H9 (cell line): ENCODE measurements around the gene PLIN4. TPM values are rescaled to one million over a fixed set of nuclear protein-coding genes. Genes with fewer than 3 reads are reported as not detected.

Experiments
- DNase-seq: peaks from one replicate; pipeline ENCODE4 v3.0.0-alpha.2; 2017
- H2AFZ ChIP-seq: one replicate; pipeline ENCODE4 v1.6.1; 2013; ENCODE audit warnings: mild to moderate bottlenecking, low read length, control low read depth, moderate library complexity
- H2AK5ac ChIP-seq: 2 replicates; pipeline ENCODE4 v1.6.1; 2013; ENCODE audit warnings: low read length, control low read depth, mixed read lengths; ENCODE audit not compliant: insufficient read length
- H2BK120ac ChIP-seq: one replicate; pipeline ENCODE4 v1.6.1; 2013; ENCODE audit warnings: low read depth, mild to moderate bottlenecking, low read length, control low read depth, inconsistent platforms; ENCODE audit not compliant: poor library complexity, severe bottlenecking
- H2BK12ac ChIP-seq: 2 replicates; pipeline ENCODE4 v1.6.1; 2013; ENCODE audit warnings: low read length, control low read depth, mixed read lengths, low read depth; ENCODE audit not compliant: insufficient read length
- H2BK15ac ChIP-seq: 2 replicates; pipeline ENCODE4 v1.6.1; 2013; ENCODE audit warnings: low read depth, low read length, control low read depth
- H2BK20ac ChIP-seq: one replicate; pipeline ENCODE4 v1.6.1; 2013; ENCODE audit warnings: low read depth, mild to moderate bottlenecking, low read length, control low read depth, inconsistent platforms; ENCODE audit not compliant: poor library complexity, severe bottlenecking
- H2BK5ac ChIP-seq: 2 replicates; pipeline ENCODE4 v1.6.1; 2013; ENCODE audit warnings: low read length, control low read depth, mixed read lengths; ENCODE audit not compliant: insufficient read length
- H3K14ac ChIP-seq: 2 replicates; pipeline ENCODE4 v1.6.1; 2013; ENCODE audit warnings: low read length, control low read depth; ENCODE audit not compliant: insufficient read depth
- H3K18ac ChIP-seq: 2 replicates; pipeline ENCODE4 v1.6.1; 2013; ENCODE audit warnings: low read depth, mild to moderate bottlenecking, mixed read lengths, low read length, control low read depth; ENCODE audit not compliant: insufficient read length
- H3K23ac ChIP-seq: 2 replicates; pipeline ENCODE4 v1.6.1; 2013; ENCODE audit warnings: low read length, control low read depth, mixed read lengths, low read depth; ENCODE audit not compliant: insufficient read length
- H3K23me2 ChIP-seq: 2 replicates; pipeline ENCODE4 v1.6.1; 2013; ENCODE audit warnings: low read depth, mild to moderate bottlenecking, mixed read lengths, low read length, control low read depth; ENCODE audit not compliant: insufficient read length, poor library complexity, severe bottlenecking
- H3K27ac ChIP-seq: 2 replicates; pipeline ENCODE4 v1.5.1; 2013; ENCODE audit warnings: low read length, control low read depth, mixed read lengths, low read depth; ENCODE audit not compliant: insufficient read length
- H3K27me3 ChIP-seq: 2 replicates; pipeline ENCODE4 v1.6.1; 2013; ENCODE audit warnings: low read length, control low read depth, inconsistent platforms; ENCODE audit not compliant: insufficient read depth
- H3K4ac ChIP-seq: 2 replicates; pipeline ENCODE4 v1.6.1; 2013; ENCODE audit warnings: low read depth, mild to moderate bottlenecking, control low read depth, inconsistent platforms, low read length, moderate library complexity
- H3K4me1 ChIP-seq: 2 replicates; pipeline ENCODE4 v1.6.1; 2013; ENCODE audit warnings: low read length, control low read depth, inconsistent platforms; ENCODE audit not compliant: insufficient read depth
- H3K4me2 ChIP-seq: 2 replicates; pipeline ENCODE4 v1.6.1; 2013; ENCODE audit warnings: low read length, control low read depth, mixed read lengths; ENCODE audit not compliant: insufficient read length, insufficient read depth
- H3K56ac ChIP-seq: 2 replicates; pipeline ENCODE4 v1.6.1; 2013; ENCODE audit warnings: low read depth, mild to moderate bottlenecking, mixed read lengths, low read length, control low read depth; ENCODE audit not compliant: insufficient read length
- H3K79me1 ChIP-seq: 2 replicates; pipeline ENCODE4 v1.6.1; 2013; ENCODE audit warnings: low read depth, mild to moderate bottlenecking, moderate library complexity, low read length, control low read depth, inconsistent platforms; ENCODE audit not compliant: insufficient read depth, poor library complexity, severe bottlenecking
- H3K79me2 ChIP-seq: 2 replicates; pipeline ENCODE4 v1.6.1; 2013; ENCODE audit warnings: low read length, control low read depth, inconsistent platforms; ENCODE audit not compliant: insufficient read depth
- H3K9ac ChIP-seq: 2 replicates; pipeline ENCODE4 v1.6.1; 2013; ENCODE audit warnings: low read length, control low read depth, mixed read lengths; ENCODE audit not compliant: insufficient read length; ENCODE audit errors: extremely low read depth
- H3K9me3 ChIP-seq: one replicate; pipeline ENCODE4 v1.6.1; 2013; ENCODE audit warnings: low read depth, low read length, inconsistent platforms; ENCODE audit not compliant: control insufficient read depth
- H3T11ph ChIP-seq: one replicate; pipeline ENCODE4 v1.6.1; 2013; ENCODE audit warnings: mild to moderate bottlenecking, low read length, control low read depth, inconsistent platforms
- H4K20me1 ChIP-seq: one replicate; pipeline ENCODE4 v1.6.1; 2013; ENCODE audit not compliant: control insufficient read depth, insufficient read length, insufficient read depth
- H4K5ac ChIP-seq: 2 replicates; pipeline ENCODE4 v1.6.1; 2013; ENCODE audit warnings: low read depth, mild to moderate bottlenecking, mixed read lengths, low read length, control low read depth; ENCODE audit not compliant: insufficient read length
- H4K8ac ChIP-seq: replicated peaks from 2 replicates; pipeline ENCODE4 v1.6.1; 2013; ENCODE audit warnings: low read length, control low read depth, mixed read lengths, low read depth; ENCODE audit not compliant: insufficient read length
- H4K91ac ChIP-seq: 2 replicates; pipeline ENCODE4 v1.6.1; 2013; ENCODE audit warnings: low read depth, mild to moderate bottlenecking, moderate library complexity, mixed read lengths, low read length, control low read depth; ENCODE audit not compliant: insufficient read length
- H3K27ac Mint-ChIP-seq, 3 experiments: 2 replicates in 2 of 3; 3 replicates in 1 of 3; pipeline ENCODE4 v1.8.0; 2020 to 2021; ENCODE audit warnings: mixed read lengths in 3 of 3, mild to moderate bottlenecking in 1 of 3, moderate library complexity in 1 of 3
- H3K27me3 Mint-ChIP-seq: 2 replicates; pipeline ENCODE4 v1.8.0; 2021; ENCODE audit warnings: low read depth, mild to moderate bottlenecking, moderate library complexity, mixed read lengths
- H3K36me3 Mint-ChIP-seq, 3 experiments: 2 replicates in 2 of 3; 3 replicates in 1 of 3; pipeline ENCODE4 v1.8.0; 2020 to 2021; ENCODE audit warnings: low read depth in 3 of 3, mixed read lengths in 3 of 3; ENCODE audit not compliant: insufficient read depth in 1 of 3
- H3K4me1 Mint-ChIP-seq, 2 experiments: 2 replicates each; pipeline ENCODE4 v1.8.0; 2020; ENCODE audit warnings: mixed read lengths in 2 of 2
- H3K4me3 Mint-ChIP-seq, 2 experiments: 2 replicates in 1 of 2; 3 replicates in 1 of 2; pipeline ENCODE4 v1.8.0; 2020 to 2021; ENCODE audit warnings: mild to moderate bottlenecking in 2 of 2, mixed read lengths in 2 of 2, moderate library complexity in 1 of 2
- H3K9me3 Mint-ChIP-seq, 2 experiments: 2 replicates in 1 of 2; 3 replicates in 1 of 2; pipeline ENCODE4 v1.8.0; 2020; ENCODE audit warnings: mild to moderate bottlenecking in 2 of 2, mixed read lengths in 2 of 2, moderate library complexity in 1 of 2
- CTCF ChIP-seq: fragments of 200-600 bp; sonication (generic); conservative IDR thresholded peaks from 3 replicates; pipeline ENCODE4 v1.8.0; 2021; ENCODE audit warnings: antibody characterized with exemption, mild to moderate bottlenecking
- WGBS: extraction: QIAGEN DNeasy Blood & Tissue Kit; methylation state at CpG from one replicate; pipeline ENCODE4 v1.1.7; 2013; ENCODE audit warnings: missing lambda C conversion rate, low lambda C conversion rate, mixed read lengths; ENCODE audit not compliant: insufficient read length; ENCODE audit errors: extremely low coverage; 5-methylcytosine and 5-hydroxymethylcytosine counted together
- total RNA-seq: library from RNA; stranded (reverse); gene quantifications from 2 replicates; pipeline ENCODE4 v1.2.1, GENCODE V29; 2021

PLIN4 gene
- total RNA-seq, 1 experiment from 2014 or later, result 1.1 TPM

- Histone ChIP-seq H2BK120ac (no peak overlapping the region), H4K8ac (no peak overlapping the region), H2AFZ (no peak overlapping the region), H3K56ac (no peak overlapping the region), H3K18ac (no peak overlapping the region), H3K79me1 (no peaks in the 10 kb centered on the region), H3K4me1 (no peaks in the 10 kb centered on the region; the same call in 1 of the 2 replicates), H4K91ac (no peak overlapping the region), H3K14ac (no peak overlapping the region), H3K23me2 (no peaks in the 10 kb centered on the region), H2BK5ac (no peak overlapping the region), H3K27me3 (no peaks in the 10 kb centered on the region), H2BK12ac (no peak overlapping the region), H3K23ac (no peak overlapping the region), H3K27ac (no peak overlapping the region), H3K9me3 (no peaks in the 10 kb centered on the region), H2BK20ac (no peak overlapping the region), H4K5ac (no peak overlapping the region), H3K4ac (no peak overlapping the region), H3K4me2 (no peak overlapping the region), H2AK5ac (no peak overlapping the region), H3K9ac (no peak overlapping the region), H2BK15ac (no peak overlapping the region), H3T11ph (no peak overlapping the region), H4K20me1 (no peaks in the 10 kb centered on the region), H3K79me2 (no peaks in the 10 kb centered on the region)
- whole genome bisulfite sequencing, result no CpG with 5 or more reads among the region's 19 CpGs
- Mint-ChIP-seq H3K36me3 (peaks cover 16 to 44% (median 41%) of the 10 kb centered on the region in 3 experiments; a peak in 6 of 7 replicates), H3K4me1 (no peaks in the 10 kb centered on the region), H3K9me3 (no peaks in the 10 kb centered on the region), H3K4me3 (no peak overlapping the region), H3K27ac (peak overlapping the region in 2 of 3 experiments; percentile 19 to 67; a peak in 2 of 7 replicates), H3K27me3 (no peaks in the 10 kb centered on the region)
- no peak for DNase-seq
- no peak for TF ChIP-seq CTCF
Observed at GRCh38 chr19:4483385-4483784, 34.9 kb downstream of the PLIN4 start.
